ENCODE results near the gene RRP9.

Gene RRP9

DNA sequence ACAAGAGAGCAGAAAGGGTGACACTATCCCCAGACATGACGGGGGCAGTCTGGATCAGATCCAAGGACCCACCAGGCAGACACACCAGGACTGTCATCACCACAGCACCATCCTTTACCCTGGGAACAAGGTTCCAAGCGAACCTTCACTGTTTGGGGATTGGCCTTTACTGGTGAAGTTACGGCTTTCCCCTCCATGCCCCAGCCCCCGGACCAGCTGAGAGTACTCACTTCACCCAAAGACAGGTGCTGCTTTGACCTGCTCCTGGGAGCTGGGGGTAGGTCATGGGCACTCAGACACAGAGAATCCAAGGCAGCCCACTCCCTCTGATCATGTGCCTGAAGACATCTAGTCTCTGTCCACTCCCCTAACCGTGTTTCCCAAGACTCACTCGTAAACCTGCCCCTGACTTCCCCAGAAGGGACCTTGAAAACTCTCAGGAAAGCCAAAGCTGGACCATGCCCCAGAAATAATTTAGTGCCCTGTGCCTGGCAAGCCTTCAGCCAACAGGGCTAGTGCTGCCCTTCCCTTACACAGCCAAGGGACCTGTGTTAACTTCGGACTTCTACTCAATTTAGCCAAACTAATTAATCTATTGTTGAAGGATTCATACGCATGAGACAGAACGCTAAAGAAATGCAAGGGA, 2.8 kb downstream of the RRP9 start:
- Histone ChIP-seq H3K4me3 (no peak overlapping the region), H3K36me3 (ENCODE audit: insufficient read depth, low read length) (no peaks in the 10 kb centered on the region; the same call in 1 of the 2 replicates), H3K9me3 (ENCODE audit: low read depth, low read length) (no peaks in the 10 kb centered on the region), H3K27ac (no peak overlapping the region), H3K9ac (ENCODE audit: insufficient read length) (no peak overlapping the region)
- TF ChIP-seq POLR2AphosphoS5 (IDR thresholded peaks at IDR 0.05; ENCODE audit: borderline replicate concordance, low read depth, low read length) (no peak), EZH2 (IDR thresholded peaks at IDR 0.05) (no peak), FOXP2 (optimal IDR thresholded peaks at IDR 0.05; ENCODE audit: control extremely low read depth, extremely low read length, insufficient read depth) (no peak)
- no peak for DNase-seq (ENCODE audit: low read depth, low spot score)

DNA sequence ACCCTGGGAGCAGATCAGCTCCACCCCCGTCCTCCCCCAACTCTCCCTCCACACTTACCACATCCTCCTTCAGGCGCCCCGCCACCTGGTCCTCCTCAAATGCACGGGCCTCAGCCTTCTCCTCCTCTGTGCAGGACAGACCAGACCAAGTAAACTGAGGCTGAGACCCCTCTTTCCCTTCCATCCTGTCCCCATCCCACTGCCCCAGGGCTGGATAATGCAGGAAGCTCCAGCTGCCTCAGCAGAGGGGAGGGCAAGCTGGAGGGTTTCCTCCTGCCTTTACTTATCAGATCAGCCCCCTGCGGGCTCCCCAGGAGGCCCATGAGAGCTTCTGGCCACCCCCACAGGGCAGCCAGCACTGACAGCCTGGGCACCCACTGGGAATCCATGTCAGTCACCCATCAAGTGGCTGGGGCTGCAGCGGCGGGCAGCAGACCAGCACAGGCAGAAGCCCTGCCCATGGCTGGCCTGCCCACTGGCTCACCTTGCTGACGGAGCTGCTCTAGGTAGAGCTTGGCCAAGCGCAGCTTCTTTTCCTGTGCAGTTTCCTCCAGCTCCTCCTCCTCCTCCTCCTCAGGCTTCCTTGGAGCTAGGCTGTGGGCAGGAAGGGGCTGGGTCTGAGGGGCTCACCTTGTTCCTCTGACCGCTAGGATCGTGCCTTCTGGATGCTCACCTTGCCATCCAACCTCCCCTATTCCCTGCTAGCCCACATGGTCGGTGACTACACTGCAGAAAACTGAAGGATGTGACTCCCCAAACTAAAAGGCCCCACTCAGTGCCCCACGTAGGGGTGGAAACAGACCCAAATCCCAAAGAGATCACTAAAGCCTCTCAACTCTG, 3.9 kb downstream of the RRP9 start:
- H3K4me3 ChIP-seq, result no peak overlapping the region
- no peak overlapping the region for H3K9ac ChIP-seq (ENCODE audit: insufficient read length)
- H3K9me3 ChIP-seq (ENCODE audit: low read depth, low read length), result no peaks in the 10 kb centered on the region
- no peak overlapping the region for H3K27ac ChIP-seq
- DNase-seq (ENCODE audit: low read depth, low spot score), result no peak
- TF ChIP-seq POLR2AphosphoS5 (IDR thresholded peaks at IDR 0.05; ENCODE audit: borderline replicate concordance, low read depth, low read length), result no peak
- TF ChIP-seq FOXP2 (optimal IDR thresholded peaks at IDR 0.05; ENCODE audit: control extremely low read depth, extremely low read length, insufficient read depth), result no peak
- no peak for TF ChIP-seq EZH2 (IDR thresholded peaks at IDR 0.05)
- no peaks in the 10 kb centered on the region; the same call in 1 of the 2 replicates for H3K36me3 ChIP-seq (ENCODE audit: insufficient read depth, low read length)

DNA sequence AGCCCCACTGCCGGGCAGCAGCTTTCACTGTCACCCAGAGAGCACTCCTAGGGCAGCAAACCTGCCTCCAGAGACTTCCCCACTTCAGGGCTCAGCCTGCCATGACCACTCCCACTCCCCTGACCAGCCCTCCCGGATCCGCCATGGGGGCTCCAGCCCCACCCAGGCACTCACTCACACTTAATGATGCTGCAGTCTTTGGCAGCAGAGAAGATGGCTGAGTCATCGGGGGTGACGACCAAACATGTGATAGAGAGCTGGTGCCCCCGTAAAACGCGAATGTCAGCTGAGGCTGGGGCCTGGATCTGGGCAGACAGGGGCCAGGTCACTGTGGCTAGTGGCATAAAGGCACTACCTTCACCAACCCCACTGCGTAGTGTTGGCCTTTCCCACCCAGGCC, 4.7 kb downstream of the RRP9 start:
- no peak overlapping the region for H3K27ac ChIP-seq
- TF ChIP-seq EZH2 (IDR thresholded peaks at IDR 0.05) (no peak), FOXP2 (optimal IDR thresholded peaks at IDR 0.05; ENCODE audit: control extremely low read depth, extremely low read length, insufficient read depth) (no peak), POLR2AphosphoS5 (IDR thresholded peaks at IDR 0.05; ENCODE audit: borderline replicate concordance, low read depth, low read length) (no peak)
- no peaks in the 10 kb centered on the region for H3K9me3 ChIP-seq (ENCODE audit: low read depth, low read length)
- no peak overlapping the region for H3K4me3 ChIP-seq
- H3K36me3 ChIP-seq (ENCODE audit: insufficient read depth, low read length), result no peaks in the 10 kb centered on the region; the same call in 1 of the 2 replicates
- H3K9ac ChIP-seq (ENCODE audit: insufficient read length), result no peak overlapping the region
- DNase-seq (ENCODE audit: low read depth, low spot score), result no peak

DNA sequence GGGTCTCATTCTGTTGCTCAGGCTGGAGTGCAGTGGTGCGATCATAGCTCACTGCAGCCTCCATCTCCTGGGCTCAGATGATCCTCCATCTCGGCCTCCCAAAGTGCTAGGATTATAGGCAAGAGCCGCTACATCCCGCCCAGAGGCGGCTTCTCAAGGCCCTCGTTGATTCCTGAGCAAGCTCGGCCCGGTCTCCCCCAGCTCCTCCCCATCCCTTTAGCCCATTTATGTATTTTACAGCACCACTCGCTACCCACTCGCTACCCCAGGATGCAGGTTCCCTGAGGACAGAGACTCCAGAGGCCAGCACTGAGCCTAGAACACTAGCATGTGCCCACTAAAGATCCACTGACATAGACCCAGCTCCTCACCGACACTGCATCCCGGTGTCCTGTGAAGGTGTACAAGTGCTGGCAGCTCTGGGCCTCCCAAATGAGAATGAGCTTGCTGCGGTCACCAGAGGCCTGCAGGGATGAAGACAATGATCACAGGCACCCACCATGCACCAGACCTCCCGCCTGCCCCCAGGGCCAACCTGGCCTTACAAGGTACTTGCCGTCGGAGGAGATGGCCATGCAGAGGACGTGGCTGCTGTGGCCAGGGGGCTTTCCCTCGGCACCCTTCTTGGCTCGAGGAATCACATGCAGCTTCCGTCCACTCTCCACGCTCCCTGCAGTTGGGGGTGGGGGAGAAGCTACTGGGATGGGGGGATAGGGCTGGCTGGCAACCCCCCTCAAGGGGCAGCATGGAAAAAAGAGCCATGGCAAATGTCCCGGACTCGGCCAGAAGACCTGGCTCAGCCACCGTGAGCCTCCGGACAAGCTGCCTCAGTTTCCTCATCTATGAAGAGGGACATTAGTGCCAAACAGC, 5.6 kb downstream of the RRP9 start:
- TF ChIP-seq EZH2 (IDR thresholded peaks at IDR 0.05) (no peak), POLR2AphosphoS5 (IDR thresholded peaks at IDR 0.05; ENCODE audit: borderline replicate concordance, low read depth, low read length) (no peak), FOXP2 (optimal IDR thresholded peaks at IDR 0.05; ENCODE audit: control extremely low read depth, extremely low read length, insufficient read depth) (no peak)
- H3K36me3 ChIP-seq (ENCODE audit: insufficient read depth, low read length), result no peaks in the 10 kb centered on the region; the same call in 1 of the 2 replicates

DNA sequence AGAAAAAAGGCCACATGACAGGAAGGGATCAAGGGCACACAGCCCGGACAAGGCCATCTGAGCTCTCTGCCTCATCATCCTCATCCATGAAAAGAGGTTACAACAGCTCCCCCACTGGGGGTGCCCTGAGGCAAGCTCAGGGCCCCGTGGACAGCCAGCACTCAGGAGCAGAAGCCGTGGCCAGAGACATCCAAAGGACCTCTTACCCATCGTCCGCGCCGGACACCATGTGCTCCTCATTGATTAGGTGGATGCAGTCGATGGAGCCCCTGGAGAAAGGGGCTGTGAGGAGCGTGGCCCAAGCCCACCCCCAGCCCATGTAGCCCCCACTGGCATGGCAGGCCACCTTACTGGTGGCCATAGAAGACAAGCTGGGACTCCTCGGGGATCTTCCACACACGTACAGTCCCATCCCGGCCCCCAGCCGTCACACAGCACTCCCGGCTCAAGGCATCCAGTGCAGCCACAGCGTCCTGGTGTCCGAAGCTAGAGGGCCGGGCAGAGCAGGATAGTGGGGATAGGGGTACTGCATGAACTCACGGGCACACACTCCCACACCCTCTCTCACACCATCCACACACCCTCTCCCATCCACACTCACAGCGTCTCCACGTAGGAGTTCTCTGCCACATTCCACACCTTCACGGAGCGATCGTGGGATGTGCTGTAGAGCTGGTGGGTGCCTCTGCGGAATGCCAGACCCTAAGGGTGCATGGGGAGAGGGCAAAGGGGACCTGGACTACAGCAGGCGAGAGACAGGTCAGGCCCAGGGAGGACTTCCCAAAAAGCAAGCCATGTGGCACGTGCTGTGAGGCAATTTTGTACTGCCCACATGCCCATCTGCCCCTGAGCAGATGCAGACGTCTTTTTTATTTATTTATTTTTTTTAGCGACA, 6.5 kb downstream of the RRP9 start:
- H3K36me3 ChIP-seq (ENCODE audit: insufficient read depth, low read length), result no peaks in the 10 kb centered on the region; the same call in 1 of the 2 replicates
- H3K4me3 ChIP-seq, result no peak overlapping the region

More for the DNA sequence above, 5.6 kb downstream of the RRP9 start:
- no peak for DNase-seq (ENCODE audit: low read depth, low spot score)
- no peaks in the 10 kb centered on the region for H3K9me3 ChIP-seq (ENCODE audit: low read depth, low read length)
- H3K27ac ChIP-seq, result no peak overlapping the region
- H3K9ac ChIP-seq (ENCODE audit: insufficient read length), result no peak overlapping the region
- H3K4me3 ChIP-seq, result no peak overlapping the region

DNA sequence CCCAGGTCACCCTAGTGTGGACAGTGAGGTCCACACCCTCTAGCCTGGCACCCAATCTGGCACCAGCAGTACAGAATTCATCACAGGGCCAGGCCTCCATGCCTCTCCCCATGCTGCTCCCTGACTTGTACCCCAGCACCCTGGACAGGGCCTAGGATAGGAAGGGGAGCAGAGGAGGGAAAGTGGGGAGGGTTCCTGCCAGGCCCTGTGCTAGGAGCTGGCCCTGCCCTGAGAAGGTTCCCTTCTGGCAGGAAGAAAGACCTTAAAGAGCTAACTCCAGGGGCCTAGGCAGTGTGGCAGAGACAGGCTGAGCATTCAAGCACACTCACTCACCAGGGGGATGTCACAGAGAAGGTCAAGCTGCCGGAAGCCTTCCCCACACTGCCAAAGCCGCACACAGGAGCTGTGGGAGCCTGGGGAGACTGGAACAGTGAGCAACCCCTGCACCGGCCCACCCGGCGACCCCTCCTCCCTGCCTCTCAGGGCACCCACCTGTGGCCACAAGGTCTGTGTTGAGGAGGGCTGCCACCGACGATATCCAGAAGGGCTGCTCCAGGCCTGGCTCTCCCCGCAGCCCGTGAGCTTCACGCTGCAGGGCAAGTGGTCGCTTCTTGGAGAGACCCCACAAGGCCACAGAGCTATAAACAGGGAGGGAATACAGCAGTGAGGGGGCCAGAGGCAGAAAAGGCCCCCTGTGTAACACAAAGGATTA, 7.4 kb downstream of the RRP9 start:
- H3K9ac ChIP-seq (ENCODE audit: insufficient read length), result no peak overlapping the region
- H3K9me3 ChIP-seq (ENCODE audit: low read depth, low read length), result no peaks in the 10 kb centered on the region
- no peak overlapping the region for H3K27ac ChIP-seq
- no peak for TF ChIP-seq EZH2 (IDR thresholded peaks at IDR 0.05)
- no peak for TF ChIP-seq FOXP2 (optimal IDR thresholded peaks at IDR 0.05; ENCODE audit: control extremely low read depth, extremely low read length, insufficient read depth)
- no peak overlapping the region for H3K4me3 ChIP-seq
- no peak for DNase-seq (ENCODE audit: low read depth, low spot score)
- H3K36me3 ChIP-seq (ENCODE audit: insufficient read depth, low read length), result no peaks in the 10 kb centered on the region; the same call in 1 of the 2 replicates

More for the DNA sequence above, 6.5 kb downstream of the RRP9 start:
- H3K9ac ChIP-seq (ENCODE audit: insufficient read length), result no peak overlapping the region
- no peak for TF ChIP-seq FOXP2 (optimal IDR thresholded peaks at IDR 0.05; ENCODE audit: control extremely low read depth, extremely low read length, insufficient read depth)
- TF ChIP-seq POLR2AphosphoS5 (IDR thresholded peaks at IDR 0.05; ENCODE audit: borderline replicate concordance, low read depth, low read length), result no peak
- no peak for TF ChIP-seq EZH2 (IDR thresholded peaks at IDR 0.05)
- no peaks in the 10 kb centered on the region for H3K9me3 ChIP-seq (ENCODE audit: low read depth, low read length)
- no peak overlapping the region for H3K27ac ChIP-seq
- no peak for DNase-seq (ENCODE audit: low read depth, low spot score)

All from SK-N-MC (cell line).